Activated CD8-positive, alpha-beta memory T cell treated with anti-CD3 and anti-CD28 coated beads, Interleukin-2, amount 50 U/mL, for 24 hours (primary cell): ENCODE measurements around the gene LRRN2.

Experiments used
- DNase-seq: peaks from one replicate; pipeline ENCODE4 v3.0.0-alpha.2; 2020; ENCODE audit errors: extremely low read depth

Gene LRRN2

GRCh38 chr1:204602111-204602579 is 83.4 kb downstream of the LRRN2 start:
- DNase-seq, result no peak

GRCh38 chr1:204600968-204601367 is 84.6 kb downstream of the LRRN2 start:
- no peak for DNase-seq

GRCh38 chr1:204600203-204600602 is 85.3 kb downstream of the LRRN2 start:
- no peak for DNase-seq

GRCh38 chr1:204599596-204599995 is 85.9 kb downstream of the LRRN2 start:
- DNase-seq, result no peak

- no peak for DNase-seq
Measured at GRCh38 chr1:204599098-204599497, 86.4 kb downstream of the LRRN2 start.

GRCh38 chr1:204598319-204598969 is 87.1 kb downstream of the LRRN2 start:
- no peak for DNase-seq

- DNase-seq, result no peak
Measured at GRCh38 chr1:204592246-204592948, 93.1 kb downstream of the LRRN2 start.

GRCh38 chr1:204591473-204592090 is 94.0 kb downstream of the LRRN2 start:
- no peak for DNase-seq

GRCh38 chr1:204589409-204590038 is 96.0 kb downstream of the LRRN2 start:
- DNase-seq, result no peak

GRCh38 chr1:204588826-204589225 is 96.7 kb downstream of the LRRN2 start:
- DNase-seq, result no peak

GRCh38 chr1:204587621-204588020 is 97.9 kb downstream of the LRRN2 start:
- no peak for DNase-seq

- no peak for DNase-seq
Measured at GRCh38 chr1:204584699-204585372, 100.7 kb downstream of the LRRN2 start.

GRCh38 chr1:204583909-204584632 is 101.5 kb downstream of the LRRN2 start:
- DNase-seq, result no peak

GRCh38 chr1:204581759-204582158 is 103.8 kb downstream of the LRRN2 start:
- DNase-seq, result no peak

GRCh38 chr1:204580862-204581261 is 104.7 kb downstream of the LRRN2 start:
- DNase-seq, result no peak

- no peak for DNase-seq
Measured at GRCh38 chr1:204579681-204580080, 105.9 kb downstream of the LRRN2 start.

- DNase-seq, result no peak
Measured at GRCh38 chr1:204578867-204579664, 106.5 kb downstream of the LRRN2 start.

GRCh38 chr1:204577794-204578478 is 107.6 kb downstream of the LRRN2 start:
- no peak for DNase-seq

- DNase-seq, result no peak
Measured at GRCh38 chr1:204576422-204576821, 109.1 kb downstream of the LRRN2 start.
